ENCODE data around the gene NT5C1A.

NT5C1A gene

GRCh38 chr1:39615086-39615673 lies 56.7 kb downstream of the NT5C1A start:
- ChIA-PET POLR2A (no interaction called here), CTCF (interaction anchor here (1.7 to 2.0 kb wide), 2 partner anchors 9 to 10 kb away, joined by 5 to 6 read pairs; no protein-coding TSS in a partner anchor)
- Histone ChIP-seq H3K4me3 (ENCODE audit: low read depth, low read length) (no peak overlapping the region), H3K27ac (ENCODE audit: extremely low read depth, low read depth, low read length) (no peak overlapping the region), H3K9me3 (ENCODE audit: control insufficient read depth, insufficient read depth, low read depth, low read length) (no peaks in the 10 kb centered on the region), H3K4me1 (ENCODE audit: control insufficient read depth, insufficient read depth, low read length) (no peaks in the 10 kb centered on the region), H3K36me3 (ENCODE audit: control insufficient read depth in 2 of 2, insufficient read depth in 1 of 2, low read length in 2 of 2) (no peaks in the 10 kb centered on the region)
- TF ChIP-seq ZNF174 (tag by site-specific recombination; IDR thresholded peaks at IDR 0.05) (no peak), BCL11A (tag by site-specific recombination; IDR thresholded peaks at IDR 0.05; ENCODE audit: low read depth) (no peak), ZNF548 (tag by site-specific recombination; IDR thresholded peaks at IDR 0.05) (no peak), ZNF670 (tag by site-specific recombination; IDR thresholded peaks at IDR 0.05; ENCODE audit: low read depth) (no peak), OVOL3 (tag by site-specific recombination; IDR thresholded peaks at IDR 0.05) (no peak), ZNF664 (tag by site-specific recombination; IDR thresholded peaks at IDR 0.05) (no peak), ZNF423 (tag by site-specific recombination; IDR thresholded peaks at IDR 0.05) (no peak), ZNF792 (tag by site-specific recombination; IDR thresholded peaks at IDR 0.05) (no peak)

GRCh38 chr1:39614488-39614887 lies 57.4 kb downstream of the NT5C1A start:
- ChIA-PET CTCF (interaction anchor here (0.9 to 2.0 kb wide), 5 partner anchors 8 to 43 kb away, joined by 3 to 6 read pairs (median 5); no protein-coding TSS in a partner anchor), POLR2A (no interaction called here)
- Histone ChIP-seq H3K27ac (ENCODE audit: extremely low read depth, low read depth, low read length) (no peak overlapping the region), H3K4me3 (ENCODE audit: low read depth, low read length) (no peak overlapping the region), H3K9me3 (ENCODE audit: control insufficient read depth, insufficient read depth, low read depth, low read length) (no peaks in the 10 kb centered on the region), H3K36me3 (ENCODE audit: control insufficient read depth in 2 of 2, insufficient read depth in 1 of 2, low read length in 2 of 2) (no peaks in the 10 kb centered on the region), H3K4me1 (ENCODE audit: control insufficient read depth, insufficient read depth, low read length) (no peaks in the 10 kb centered on the region)
- no peak for TF ChIP-seq ZNF692 (tag by site-specific recombination; IDR thresholded peaks at IDR 0.05)
- peak; percentile 39; the same call in 1 of the 2 replicates for TF ChIP-seq ZNF146 (tag by site-specific recombination; IDR thresholded peaks at IDR 0.05)

GRCh38 chr1:39613250-39613649 lies 58.7 kb downstream of the NT5C1A start:
- H3K4me1 ChIP-seq (ENCODE audit: control insufficient read depth, insufficient read depth, low read length): no peaks in the 10 kb centered on the region

More at GRCh38 chr1:39613250-39613649, 58.7 kb downstream of the NT5C1A start:
- CTCF ChIA-PET: interaction anchor here (0.9 to 2.0 kb wide), 4 partner anchors 8 to 187 kb away, joined by 3 to 6 read pairs (median 4); no protein-coding TSS in a partner anchor
- no peak overlapping the region for H3K4me3 ChIP-seq (ENCODE audit: low read depth, low read length)
- no peaks in the 10 kb centered on the region for H3K9me3 ChIP-seq (ENCODE audit: control insufficient read depth, insufficient read depth, low read depth, low read length)
- no peaks in the 10 kb centered on the region for H3K36me3 ChIP-seq (ENCODE audit: control insufficient read depth in 2 of 2, insufficient read depth in 1 of 2, low read length in 2 of 2)
- POLR2A ChIA-PET: no interaction called here
- H3K27ac ChIP-seq (ENCODE audit: extremely low read depth, low read depth, low read length): no peak overlapping the region
- TF ChIP-seq ZNF792 (tag by site-specific recombination; IDR thresholded peaks at IDR 0.05): no peak
- no peak for TF ChIP-seq GLI2 (tag by site-specific recombination; IDR thresholded peaks at IDR 0.05; ENCODE audit: borderline replicate concordance, low read depth)
- TF ChIP-seq KLF17 (tag by site-specific recombination; IDR thresholded peaks at IDR 0.05): no peak
- TF ChIP-seq SP3 (tag by site-specific recombination; IDR thresholded peaks at IDR 0.05): no peak
- TF ChIP-seq GLIS2 (tag by site-specific recombination; IDR thresholded peaks at IDR 0.05): no peak
- TF ChIP-seq ZNF692 (tag by site-specific recombination; IDR thresholded peaks at IDR 0.05): no peak
- no peak for TF ChIP-seq ZNF335 (tag by site-specific recombination; conservative IDR thresholded peaks at IDR 0.05)
- TF ChIP-seq ZNF776 (tag by site-specific recombination; IDR thresholded peaks at IDR 0.05; ENCODE audit: borderline replicate concordance): no peak
- TF ChIP-seq ATF2 (tag by site-specific recombination; IDR thresholded peaks at IDR 0.05; ENCODE audit: low read depth): no peak
- TF ChIP-seq ZNF529 (tag by site-specific recombination; IDR thresholded peaks at IDR 0.05; ENCODE audit: insufficient replicate concordance): no peak
- no peak for TF ChIP-seq ZNF76 (tag by site-specific recombination; IDR thresholded peaks at IDR 0.05; ENCODE audit: borderline replicate concordance, low read depth)
- no peak for TF ChIP-seq ZNF37A (tag by site-specific recombination; IDR thresholded peaks at IDR 0.05)
- no peak for TF ChIP-seq ZNF580 (tag by site-specific recombination; IDR thresholded peaks at IDR 0.05)
- no peak for TF ChIP-seq ZNF501 (tag by site-specific recombination; IDR thresholded peaks at IDR 0.05)
- no peak for TF ChIP-seq ZNF747 (tag by site-specific recombination; IDR thresholded peaks at IDR 0.05)

Measured in HEK293 (cell line).